GM10248 (cell line): ENCODE measurements around the gene CPPED1.

Source experiments
- CTCF ChIA-PET: fragments of 300-600 bp; sonication (Branson Sonifier 250); formaldehyde crosslinking; extraction: SDS; loops from one replicate; lab custom pipeline; 2021; ENCODE audit warnings: antibody characterized with exemption; lab: Yijun Ruan, JAX
- POLR2A ChIA-PET: fragments of 350-650 bp; sonication (Branson Sonifier 250); formaldehyde crosslinking; extraction: SDS; loops from one replicate; lab custom pipeline; 2020; ENCODE audit warnings: antibody characterized with exemption; lab: Yijun Ruan, JAX
- DNase-seq: peaks from one replicate; pipeline ENCODE4 v3.0.0; 2012; ENCODE audit errors: extremely low spot score
- TF ChIP-seq, protein P1 (sequence below): IDR thresholded peaks from 2 replicates; pipeline ENCODE4 v1.5.1; 2012; ENCODE audit warnings: mild to moderate bottlenecking, low read depth; ENCODE audit errors: extremely low read depth, missing control alignments, control extremely low read depth

CPPED1 gene

DNA sequence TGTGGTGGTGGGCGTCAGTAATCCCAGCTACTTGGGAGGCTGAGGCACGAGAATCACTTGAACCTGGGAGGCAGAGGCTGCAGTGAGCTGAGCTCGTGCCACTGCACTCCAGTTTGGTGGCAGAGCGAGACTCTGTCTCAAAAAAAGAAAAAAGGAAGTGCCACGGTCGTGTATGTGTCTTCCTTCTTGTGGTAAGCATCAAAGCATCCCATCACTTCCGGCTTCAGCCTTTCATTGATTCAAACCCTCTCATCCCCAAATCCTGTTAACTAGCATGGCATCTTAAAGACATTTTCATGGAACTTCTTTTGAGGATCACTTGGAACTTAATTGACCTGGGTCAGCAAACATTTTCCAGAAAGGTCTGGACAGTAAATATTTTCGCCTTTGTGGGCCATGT is 126.2 kb downstream of the CPPED1 start:
- TF ChIP-seq, protein P1, sequence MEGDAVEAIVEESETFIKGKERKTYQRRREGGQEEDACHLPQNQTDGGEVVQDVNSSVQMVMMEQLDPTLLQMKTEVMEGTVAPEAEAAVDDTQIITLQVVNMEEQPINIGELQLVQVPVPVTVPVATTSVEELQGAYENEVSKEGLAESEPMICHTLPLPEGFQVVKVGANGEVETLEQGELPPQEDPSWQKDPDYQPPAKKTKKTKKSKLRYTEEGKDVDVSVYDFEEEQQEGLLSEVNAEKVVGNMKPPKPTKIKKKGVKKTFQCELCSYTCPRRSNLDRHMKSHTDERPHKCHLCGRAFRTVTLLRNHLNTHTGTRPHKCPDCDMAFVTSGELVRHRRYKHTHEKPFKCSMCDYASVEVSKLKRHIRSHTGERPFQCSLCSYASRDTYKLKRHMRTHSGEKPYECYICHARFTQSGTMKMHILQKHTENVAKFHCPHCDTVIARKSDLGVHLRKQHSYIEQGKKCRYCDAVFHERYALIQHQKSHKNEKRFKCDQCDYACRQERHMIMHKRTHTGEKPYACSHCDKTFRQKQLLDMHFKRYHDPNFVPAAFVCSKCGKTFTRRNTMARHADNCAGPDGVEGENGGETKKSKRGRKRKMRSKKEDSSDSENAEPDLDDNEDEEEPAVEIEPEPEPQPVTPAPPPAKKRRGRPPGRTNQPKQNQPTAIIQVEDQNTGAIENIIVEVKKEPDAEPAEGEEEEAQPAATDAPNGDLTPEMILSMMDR = no peak
- ChIA-PET POLR2A (no interaction called here), CTCF (no interaction called here)
- no peak for DNase-seq

- ChIA-PET POLR2A (no interaction called here), CTCF (no interaction called here)
- DNase-seq = no peak
- TF ChIP-seq, protein P1 = no peak
Measured at GRCh38 chr16:12675852-12676251, 127.8 kb downstream of the CPPED1 start.

GRCh38 chr16:12675046-12675445 is 128.6 kb downstream of the CPPED1 start:
- POLR2A ChIA-PET = no interaction called here
- no peak for DNase-seq
- CTCF ChIA-PET = interaction anchor here (1.4 kb wide), 1 partner anchor 24 kb away, joined by 3 read pairs; no protein-coding TSS in a partner anchor
- TF ChIP-seq, protein P1 = no peak

DNA sequence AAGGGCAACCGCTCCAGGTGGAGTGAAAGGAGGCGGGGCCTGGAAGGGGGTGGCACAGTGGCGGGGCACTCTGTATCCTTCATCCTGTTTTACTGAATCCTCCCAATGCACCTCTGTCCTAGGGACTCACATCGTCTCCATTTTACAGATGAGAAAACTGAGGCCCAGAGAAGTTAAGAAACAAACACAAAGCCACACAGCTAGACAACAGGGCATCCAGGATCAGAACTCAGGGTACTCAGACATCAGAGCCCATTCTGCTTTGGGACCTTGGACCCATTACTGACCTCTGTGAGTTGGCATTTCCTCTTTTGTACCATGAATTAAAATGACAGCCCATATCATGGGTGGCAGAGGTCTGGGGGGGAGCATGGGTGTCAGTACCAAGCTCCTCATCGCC is 129.2 kb downstream of the CPPED1 start:
- POLR2A ChIA-PET = no interaction called here
- no peak for DNase-seq
- TF ChIP-seq, protein P1 = no peak
- CTCF ChIA-PET = interaction anchor here (0.8 to 1.4 kb wide), 2 partner anchors 8 to 24 kb away, joined by 3 to 4 read pairs; no protein-coding TSS in a partner anchor

DNA sequence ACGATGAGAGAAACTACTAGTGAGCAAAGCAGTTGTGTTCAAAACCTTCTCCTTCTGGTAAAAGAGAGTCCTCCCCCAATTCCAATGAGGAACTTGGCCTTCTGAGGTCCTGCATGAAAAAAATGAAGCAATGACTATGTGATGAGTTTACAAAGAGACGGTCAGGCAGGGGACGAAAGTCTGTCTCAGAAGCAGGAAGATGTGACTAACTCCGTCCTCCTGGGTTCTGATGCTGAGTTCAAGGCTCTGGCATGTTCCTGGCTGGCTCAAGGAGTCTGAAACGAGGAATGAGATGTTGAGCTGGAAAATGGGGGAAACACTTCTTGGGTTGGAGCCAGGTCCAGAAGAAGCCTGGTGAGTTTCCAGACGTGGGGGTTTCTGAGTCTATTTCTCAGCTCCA is 129.6 kb downstream of the CPPED1 start:
- DNase-seq = no peak
- CTCF ChIA-PET = interaction anchor here (0.8 to 1.4 kb wide), 2 partner anchors 9 to 23 kb away, joined by 3 to 4 read pairs; no protein-coding TSS in a partner anchor
- POLR2A ChIA-PET = no interaction called here
- TF ChIP-seq, protein P1 = no peak

DNA sequence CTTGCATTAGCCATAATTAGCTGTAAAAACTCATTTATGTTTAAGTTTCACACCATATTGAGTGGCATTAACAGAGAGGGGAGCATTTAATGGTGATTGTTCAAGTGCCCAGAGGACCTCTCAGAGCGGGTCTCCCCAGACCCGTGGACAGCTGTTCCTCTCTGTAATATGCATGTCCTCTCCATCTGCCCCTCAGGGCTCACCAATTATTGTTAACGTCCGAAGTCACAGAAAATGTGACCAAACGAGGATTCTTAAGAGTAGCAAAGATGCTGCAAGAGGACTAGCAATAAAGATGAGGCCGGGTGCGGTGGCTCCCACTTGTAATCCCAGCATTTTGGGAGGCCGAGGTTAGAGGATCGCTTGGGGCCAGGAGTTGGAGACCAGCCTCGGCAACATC is 130.2 kb downstream of the CPPED1 start:
- POLR2A ChIA-PET = no interaction called here
- DNase-seq = no peak
- TF ChIP-seq, protein P1 = no peak
- CTCF ChIA-PET = no interaction called here
